GM23338 (cell line): Measurements from ENCODE around the gene CCDC174.

Source experiments
- EZH2 ChIP-seq: fragments of 200-600 bp; sonication (generic); IDR thresholded peaks from one replicate; pipeline ENCODE4 v1.8.0; 2017; ENCODE audit warnings: antibody characterized with exemption, mild to moderate bottlenecking, low read depth; ENCODE audit not compliant: unreplicated experiment
- TF ChIP-seq, protein P1 (sequence below), 2 experiments: fragments of 200-600 bp in 1 of 2; sonication (generic) in 1 of 2; conservative IDR thresholded peaks; 2 replicates each; pipeline versions ENCODE4 v1.5.1 to v1.6.1; 2016 to 2017; ENCODE audit warnings: antibody characterized with exemption in 2 of 2, low read depth in 2 of 2, mild to moderate bottlenecking in 2 of 2, moderate library complexity in 1 of 2

- TF ChIP-seq, protein P1, sequence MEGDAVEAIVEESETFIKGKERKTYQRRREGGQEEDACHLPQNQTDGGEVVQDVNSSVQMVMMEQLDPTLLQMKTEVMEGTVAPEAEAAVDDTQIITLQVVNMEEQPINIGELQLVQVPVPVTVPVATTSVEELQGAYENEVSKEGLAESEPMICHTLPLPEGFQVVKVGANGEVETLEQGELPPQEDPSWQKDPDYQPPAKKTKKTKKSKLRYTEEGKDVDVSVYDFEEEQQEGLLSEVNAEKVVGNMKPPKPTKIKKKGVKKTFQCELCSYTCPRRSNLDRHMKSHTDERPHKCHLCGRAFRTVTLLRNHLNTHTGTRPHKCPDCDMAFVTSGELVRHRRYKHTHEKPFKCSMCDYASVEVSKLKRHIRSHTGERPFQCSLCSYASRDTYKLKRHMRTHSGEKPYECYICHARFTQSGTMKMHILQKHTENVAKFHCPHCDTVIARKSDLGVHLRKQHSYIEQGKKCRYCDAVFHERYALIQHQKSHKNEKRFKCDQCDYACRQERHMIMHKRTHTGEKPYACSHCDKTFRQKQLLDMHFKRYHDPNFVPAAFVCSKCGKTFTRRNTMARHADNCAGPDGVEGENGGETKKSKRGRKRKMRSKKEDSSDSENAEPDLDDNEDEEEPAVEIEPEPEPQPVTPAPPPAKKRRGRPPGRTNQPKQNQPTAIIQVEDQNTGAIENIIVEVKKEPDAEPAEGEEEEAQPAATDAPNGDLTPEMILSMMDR (conservative IDR thresholded peaks at IDR 0.05; ENCODE audit: low read depth in 2 of 2) = no peak
- no peak for TF ChIP-seq EZH2
These were observed 54.5 kb downstream of the CCDC174 start for GRCh38 chr3:14706096-14706495.
